ENCODE results near the gene DRG2. TPM values are rescaled to one million over a fixed set of nuclear protein-coding genes. Genes with fewer than 3 reads are reported as not detected.

DRG2 gene
- polyA plus RNA-seq, 2 of the 4 experiments (the other 2 are of a cell fraction) = 41.9 to 48.3 TPM

GRCh38 chr17:18146259-18146658 is 58.5 kb downstream of the DRG2 start:
- ATAC-seq = no peak

GRCh38 chr17:18146980-18147379 is 59.2 kb downstream of the DRG2 start:
- Histone ChIP-seq H3K4me3 (no peak overlapping the region), H3K4me1 (no peaks in the 10 kb centered on the region), H3K9me3 (no peaks in the 10 kb centered on the region), H3K4me2 (no peak overlapping the region), H3K27ac (no peak overlapping the region)
- WGBS (ENCODE audit: missing lambda C conversion rate) = 66% methylated on average over 3 of the region's 3 CpGs
- TF ChIP-seq NPAS2 (CRISPR knock-in tag; IDR thresholded peaks at IDR 0.05; ENCODE audit: borderline replicate concordance) = no peak
- no peak for TF ChIP-seq NR3C1 (IDR thresholded peaks at IDR 0.05)
- TF ChIP-seq CBX8 (IDR thresholded peaks at IDR 0.05) = no peak
- TF ChIP-seq SREBF2 (IDR thresholded peaks at IDR 0.05) = no peak
- TF ChIP-seq ZFP36 (IDR thresholded peaks at IDR 0.05; ENCODE audit: borderline replicate concordance, partially characterized antibody) = peak; percentile 74
- CTCF ChIA-PET = interaction anchor here (0.8 to 2.6 kb wide), 3 partner anchors 9 to 70 kb away, joined by 3 to 10 read pairs (median 4); no protein-coding TSS in a partner anchor
- FAIRE-seq (no peak), DNase-seq (ENCODE audit: low read depth in 1 of 2, low spot score in 1 of 2) (no peak), ATAC-seq (no peak)
- POLR2A ChIA-PET = interaction anchor here (1.9 kb wide), 1 partner anchor 36 kb away, joined by 7 read pairs; the partner anchor contains the start of gene ALKBH5

More at GRCh38 chr17:18146259-18146658, 58.5 kb downstream of the DRG2 start:
- POLR2A ChIA-PET = interaction anchor here (1.2 kb wide), 1 partner anchor 36 kb away, joined by 3 read pairs; no protein-coding TSS in a partner anchor
- no peak overlapping the region for H3K27ac ChIP-seq
- DNase-seq (ENCODE audit: low read depth in 1 of 2, low spot score in 1 of 2) (no peak), FAIRE-seq (no peak)
- WGBS (ENCODE audit: missing lambda C conversion rate) = 87% methylated on average over 2 of the region's 2 CpGs
- no peak overlapping the region for H3K4me2 ChIP-seq
- H3K9me3 ChIP-seq = no peaks in the 10 kb centered on the region
- TF ChIP-seq KDM1A (IDR thresholded peaks at IDR 0.05; ENCODE audit: low read depth) (0 out of 2 replicates have a peak, but pooled peaks have one; percentile 16), RCOR1 (IDR thresholded peaks at IDR 0.05; ENCODE audit: low read depth, low read length) (no peak), TP53 (CRISPR knock-in tag; IDR thresholded peaks at IDR 0.05) (no peak), FOSL2 (IDR thresholded peaks at IDR 0.05) (no peak), FOSL2 (CRISPR knock-in tag; IDR thresholded peaks at IDR 0.05) (no peak), ZFP36 (IDR thresholded peaks at IDR 0.05; ENCODE audit: borderline replicate concordance, partially characterized antibody) (peak; percentile 64), CHD2 (IDR thresholded peaks at IDR 0.05; ENCODE audit: low read length, partially characterized antibody) (no peak), USF2 (IDR thresholded peaks at IDR 0.05) (no peak), HEYL (CRISPR knock-in tag; IDR thresholded peaks at IDR 0.05) (no peak), ATOH8 (CRISPR knock-in tag; IDR thresholded peaks at IDR 0.05; ENCODE audit: low read depth) (no peak), POLR2A (IDR thresholded peaks at IDR 0.05; ENCODE audit: low read length) (no peak)
- CTCF ChIA-PET = interaction anchor here (1.1 to 2.6 kb wide), 2 partner anchors 8 to 24 kb away, joined by 3 to 10 read pairs; no protein-coding TSS in a partner anchor
- no peaks in the 10 kb centered on the region for H3K4me1 ChIP-seq
- no peak overlapping the region for H3K4me3 ChIP-seq

GRCh38 chr17:18148586-18148985 is 60.8 kb downstream of the DRG2 start:
- ATAC-seq (no peak), FAIRE-seq (no peak), DNase-seq (ENCODE audit: low read depth in 1 of 2, low spot score in 1 of 2) (no peak)
- POLR2A ChIA-PET = interaction anchor here (1.9 kb wide), 1 partner anchor 34 kb away, joined by 7 read pairs; the partner anchor contains the start of gene ALKBH5
- Histone ChIP-seq H3K4me2 (no peak overlapping the region), H3K4me1 (no peaks in the 10 kb centered on the region), H3K4me3 (no peak overlapping the region), H3K27ac (no peak overlapping the region), H3K9me3 (no peaks in the 10 kb centered on the region)
- CTCF ChIA-PET = interaction anchor here (0.5 to 1.3 kb wide), 3 partner anchors 17 to 42 kb away, joined by 3 to 5 read pairs (median 4); no protein-coding TSS in a partner anchor
- WGBS (ENCODE audit: missing lambda C conversion rate) = 79% methylated on average over 7 of the region's 7 CpGs
- TF ChIP-seq ELK1 (IDR thresholded peaks at IDR 0.05; ENCODE audit: low read depth, low read length) (no peak), GATA3 (IDR thresholded peaks at IDR 0.05; ENCODE audit: borderline replicate concordance) (no peak), BHLHE40 (IDR thresholded peaks at IDR 0.05; ENCODE audit: low read depth, low read length) (no peak), EHF (CRISPR knock-in tag; IDR thresholded peaks at IDR 0.05) (no peak), NR3C1 (IDR thresholded peaks at IDR 0.05) (no peak), HOXB5 (CRISPR knock-in tag; IDR thresholded peaks at IDR 0.05) (no peak), POLR2A (IDR thresholded peaks at IDR 0.05; ENCODE audit: low read length) (no peak), MAZ (IDR thresholded peaks at IDR 0.05; ENCODE audit: borderline replicate concordance, low read depth, low read length) (no peak), RARB (CRISPR knock-in tag; IDR thresholded peaks at IDR 0.05) (no peak), FOSL2 (IDR thresholded peaks at IDR 0.05) (no peak), FOSL2 (CRISPR knock-in tag; IDR thresholded peaks at IDR 0.05) (no peak), JUN (IDR thresholded peaks at IDR 0.05) (no peak), BCL3 (IDR thresholded peaks at IDR 0.05) (no peak), FOSB (CRISPR knock-in tag; IDR thresholded peaks at IDR 0.05) (no peak)
